SU-DHL-6 (cell line): ENCODE results near the gene ACTL6B.

Experiments used
- CTCF ChIP-seq: fragments of 200-600 bp; sonication (generic); IDR thresholded peaks from one replicate; pipeline ENCODE4 v1.5.1; 2017; ENCODE audit warnings: antibody characterized with exemption, mild to moderate bottlenecking, low read length, moderate library complexity; ENCODE audit not compliant: insufficient read depth, poor library complexity, severe bottlenecking
- EZH2phosphoT487 ChIP-seq: fragments of 200-600 bp; sonication (generic), shearing (Covaris generic); conservative IDR thresholded peaks from 2 replicates; pipeline ENCODE4 v1.6.1; 2018; ENCODE audit warnings: mild to moderate bottlenecking, antibody characterized with exemption, low read length, moderate library complexity, mixed read lengths

GRCh38 chr7:100692578-100692961 lies 36.3 kb upstream of the ACTL6B start:
- TF ChIP-seq CTCF (no peak), EZH2phosphoT487 (no peak)
